HepG2 (cell line): ENCODE results near the gene CRMP1. TPM values are rescaled to one million over a fixed set of nuclear protein-coding genes. Genes with fewer than 3 reads are reported as not detected.

Source experiments
- ARID5B ChIP-seq: IDR thresholded peaks from 2 replicates; pipeline ENCODE4 v1.4.0; 2020; ENCODE audit warnings: mild to moderate bottlenecking, missing genetic modification reagents
- HOXA5 ChIP-seq: sonication (generic); formaldehyde crosslinking; IDR thresholded peaks from 2 replicates; pipeline ENCODE4 v1.4.0; 2020; ENCODE audit warnings: missing genetic modification reagents
- IRF9 ChIP-seq: sonication (generic); formaldehyde crosslinking; IDR thresholded peaks from 2 replicates; pipeline ENCODE4 v1.8.0; 2022; ENCODE audit warnings: missing genetic modification reagents, mild to moderate bottlenecking, borderline replicate concordance
- KDM6A ChIP-seq: IDR thresholded peaks from 2 replicates; pipeline ENCODE4 v1.6.1; 2016; ENCODE audit warnings: low read depth
- KLF15 ChIP-seq: sonication (generic); formaldehyde crosslinking; IDR thresholded peaks from 2 replicates; pipeline ENCODE4 v1.8.1; 2023; ENCODE audit warnings: borderline replicate concordance, mild to moderate bottlenecking, inconsistent platforms, missing genetic modification reagents, mixed read lengths
- RBAK ChIP-seq: sonication (generic); formaldehyde crosslinking; IDR thresholded peaks from 2 replicates; pipeline ENCODE4 v1.5.1; 2020; ENCODE audit warnings: mild to moderate bottlenecking, missing genetic modification reagents
- SCMH1 ChIP-seq: sonication (generic); formaldehyde crosslinking; IDR thresholded peaks from 2 replicates; pipeline ENCODE4 v1.9.0; 2021; ENCODE audit warnings: missing genetic modification reagents, mild to moderate bottlenecking, borderline replicate concordance
- ZNF451 ChIP-seq: sonication (generic); formaldehyde crosslinking; IDR thresholded peaks from 2 replicates; pipeline ENCODE4 v1.5.0; 2020; ENCODE audit warnings: mild to moderate bottlenecking, missing genetic modification reagents
- ZNF550 ChIP-seq: sonication (generic); formaldehyde crosslinking; IDR thresholded peaks from 2 replicates; pipeline ENCODE4 v1.4.0; 2020; ENCODE audit warnings: mild to moderate bottlenecking, missing genetic modification reagents, borderline replicate concordance
- polyA plus RNA-seq, 8 experiments: library from polyadenylated mRNA; depleted of rRNA in 3 of 8; stranded (reverse) in 7 of 8; unstranded in 1 of 8; fragments of >200 nt; fragmentation: Illumina TruSeq in 4 of 8; extraction: Trizol in 4 of 8; gene quantifications; 2 replicates each; pipeline versions ENCODE4 v1.2.1 to v1.2.3, GENCODE V29; 2011 to 2016; ENCODE audit warnings: low read depth in 4 of 8, missing spikeins in 1 of 8, mixed read lengths in 1 of 8; ENCODE audit not compliant: insufficient read depth in 1 of 8
- total RNA-seq, 5 experiments: library from RNA; depleted of rRNA; stranded (reverse); fragments of >200 nt; fragmentation: Illumina TruSeq; extraction: Trizol; gene quantifications; 2 replicates each; pipeline ENCODE4 v1.2.3, GENCODE V29; 2016; ENCODE audit warnings: low read depth in 1 of 5
- TF ChIP-seq, protein P1 (sequence below): sonication (generic); formaldehyde crosslinking; IDR thresholded peaks from 2 replicates; pipeline ENCODE4 v1.4.0; 2020; ENCODE audit warnings: mild to moderate bottlenecking, low read depth, missing genetic modification reagents

The CRMP1 gene
- total and polyA plus RNA-seq, 2 of the 13 experiments (the other 11 are each of a cell fraction or from before 2014, with no cell fraction given) = not detected

DNA sequence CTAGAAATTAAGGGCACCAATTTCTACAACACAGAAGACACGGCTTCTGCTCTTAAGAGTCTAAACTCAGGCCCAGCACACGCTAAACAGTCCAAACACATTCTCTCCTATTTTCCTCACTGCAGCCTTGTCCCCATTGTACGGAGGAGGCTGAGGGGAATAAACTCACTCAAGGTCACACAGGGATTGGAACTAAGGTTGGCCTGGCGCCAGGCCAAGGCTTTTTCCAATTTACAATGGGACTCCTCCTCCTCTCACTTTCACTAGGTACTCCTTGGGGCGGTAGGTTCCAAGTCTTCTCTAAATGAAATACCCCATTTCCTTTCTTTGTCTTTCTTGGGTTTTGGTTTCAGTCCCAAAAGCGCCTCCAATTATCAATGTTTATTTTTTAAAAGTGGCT lies 48.7 kb upstream of the CRMP1 start (continued):
- no peak for TF ChIP-seq ARID5B (CRISPR knock-in tag)
- TF ChIP-seq KDM6A (CRISPR knock-in tag) = no peak
- TF ChIP-seq, protein P1, sequence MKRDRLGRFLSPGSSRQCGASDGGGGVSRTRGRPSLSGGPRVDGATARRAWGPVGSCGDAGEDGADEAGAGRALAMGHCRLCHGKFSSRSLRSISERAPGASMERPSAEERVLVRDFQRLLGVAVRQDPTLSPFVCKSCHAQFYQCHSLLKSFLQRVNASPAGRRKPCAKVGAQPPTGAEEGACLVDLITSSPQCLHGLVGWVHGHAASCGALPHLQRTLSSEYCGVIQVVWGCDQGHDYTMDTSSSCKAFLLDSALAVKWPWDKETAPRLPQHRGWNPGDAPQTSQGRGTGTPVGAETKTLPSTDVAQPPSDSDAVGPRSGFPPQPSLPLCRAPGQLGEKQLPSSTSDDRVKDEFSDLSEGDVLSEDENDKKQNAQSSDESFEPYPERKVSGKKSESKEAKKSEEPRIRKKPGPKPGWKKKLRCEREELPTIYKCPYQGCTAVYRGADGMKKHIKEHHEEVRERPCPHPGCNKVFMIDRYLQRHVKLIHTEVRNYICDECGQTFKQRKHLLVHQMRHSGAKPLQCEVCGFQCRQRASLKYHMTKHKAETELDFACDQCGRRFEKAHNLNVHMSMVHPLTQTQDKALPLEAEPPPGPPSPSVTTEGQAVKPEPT (CRISPR knock-in tag) = no peak
- no peak for TF ChIP-seq KLF15 (CRISPR knock-in tag)
- no peak for TF ChIP-seq ZNF451 (CRISPR knock-in tag)
- no peak for TF ChIP-seq SCMH1 (CRISPR knock-in tag)
- no peak for TF ChIP-seq HOXA5
- TF ChIP-seq ZNF550 = no peak
- TF ChIP-seq RBAK (CRISPR knock-in tag) = no peak
- TF ChIP-seq IRF9 (CRISPR knock-in tag) = no peak
- TF ChIP-seq, all 625 proteins: peak for 0
